MCF 10A (cell line): ENCODE data around the gene RPL36. TPM values are rescaled to one million over a fixed set of nuclear protein-coding genes. Genes with fewer than 3 reads are reported as not detected.
"Not testable (repeated sequence)": the region's sequence is repeated elsewhere in the genome, so short reads cannot be mapped to it uniquely, and the experiment has no call there.

Experiments used
- BruUV-seq: library from RNA; stranded (reverse); fragments of 400-500 nt; replicated peaks from 2 replicates; lab custom pipeline; 2021; lab: Mats Ljungman, UMichigan
- CTCF ChIA-PET: fragments of 300-600 bp; sonication (Branson Sonifier 250); formaldehyde crosslinking; extraction: SDS; loops from one replicate; lab custom pipeline; 2021; ENCODE audit warnings: antibody characterized with exemption, inconsistent platforms; lab: Yijun Ruan, JAX
- POLR2A ChIA-PET: fragments of 300-600, 350-650 bp; sonication (Branson Sonifier 250); formaldehyde crosslinking; extraction: SDS; loops from one replicate; lab custom pipeline; 2020; ENCODE audit warnings: antibody characterized with exemption, inconsistent platforms; lab: Yijun Ruan, JAX
- DNase-seq: peaks from one replicate; pipeline ENCODE4 v3.0.0-alpha.2; 2018; ENCODE audit not compliant: unreplicated experiment
- H3K27ac Mint-ChIP-seq: one replicate; pipeline ENCODE4 v1.8.0; 2022; ENCODE audit warnings: mild to moderate bottlenecking, low read depth, mixed read lengths; ENCODE audit not compliant: unreplicated experiment
- H3K27me3 Mint-ChIP-seq: one replicate; pipeline ENCODE4 v1.8.0; 2022; ENCODE audit warnings: mixed read lengths; ENCODE audit not compliant: insufficient read depth, unreplicated experiment
- H3K36me3 Mint-ChIP-seq: one replicate; pipeline ENCODE4 v1.8.0; 2022; ENCODE audit warnings: mild to moderate bottlenecking, moderate library complexity, mixed read lengths; ENCODE audit not compliant: insufficient read depth, unreplicated experiment
- H3K4me1 Mint-ChIP-seq: one replicate; pipeline ENCODE4 v1.8.0; 2022; ENCODE audit warnings: mixed read lengths; ENCODE audit not compliant: insufficient read depth, unreplicated experiment
- H3K4me3 Mint-ChIP-seq: one replicate; pipeline ENCODE4 v1.8.0; 2022; ENCODE audit warnings: mild to moderate bottlenecking, moderate library complexity, mixed read lengths; ENCODE audit not compliant: unreplicated experiment
- H3K9me3 Mint-ChIP-seq: one replicate; pipeline ENCODE4 v1.8.0; 2022; ENCODE audit warnings: mixed read lengths; ENCODE audit not compliant: unreplicated experiment
- intact Hi-C: fragments of 100-400 bp; cut with micrococcal nuclease; formaldehyde crosslinking; loops from 2 replicates; pipeline ENCODE4 v1.14.1; 2022
- total RNA-seq: library from RNA; stranded (reverse); gene quantifications from 2 replicates; pipeline ENCODE4 v1.2.3, GENCODE V29; 2022
- TF ChIP-seq, protein P1 (sequence below): fragments of 200-600 bp; IDR thresholded peaks from one replicate; pipeline ENCODE4 v1.8.0; 2022; ENCODE audit warnings: antibody characterized with exemption, mild to moderate bottlenecking; ENCODE audit not compliant: unreplicated experiment

Gene RPL36
- total RNA-seq, 1 experiment from 2014 or later: 1,569 TPM

DNA sequence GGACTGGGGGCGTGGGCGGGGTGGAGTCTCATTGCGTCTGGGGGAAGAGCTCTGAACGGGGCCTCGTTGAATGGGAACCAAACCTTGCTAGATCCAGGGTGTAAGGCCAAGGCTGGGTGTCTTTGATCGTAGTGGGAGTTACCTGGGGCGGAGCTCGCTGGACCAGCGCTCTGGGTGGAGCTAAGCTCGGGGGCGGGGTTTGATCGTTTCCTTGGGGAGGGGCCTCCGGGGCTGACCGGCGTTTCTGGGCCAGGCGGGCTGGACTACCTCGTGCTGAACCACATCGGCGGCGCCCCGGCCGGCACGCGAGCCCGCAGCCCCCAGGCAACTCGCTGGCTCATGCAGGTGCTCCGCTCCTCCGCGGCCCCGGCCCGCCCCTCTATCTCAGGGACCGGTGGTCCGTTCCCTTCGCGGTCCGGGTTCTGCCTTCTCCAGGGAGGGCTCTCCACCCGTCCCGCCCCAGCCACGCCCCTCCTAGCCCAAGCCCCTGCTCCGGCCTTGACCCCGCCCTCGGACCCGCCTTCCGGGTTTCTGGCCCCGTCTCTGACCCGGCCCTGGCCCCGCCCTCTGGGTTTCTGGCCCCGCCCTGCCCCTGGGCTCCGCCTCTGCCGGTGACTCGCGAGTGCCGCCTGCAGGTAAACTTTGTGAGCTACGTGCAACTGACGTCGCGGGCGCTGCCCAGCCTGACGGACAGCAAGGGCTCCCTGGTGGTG, 3.3 kb upstream of the RPL36 start:
- CTCF ChIA-PET: interaction anchor here (0.6 to 2.1 kb wide), 15 partner anchors 9 to 1365 kb away, joined by 3 to 8 read pairs (median 3); partner anchors contain the start of genes CATSPERD and LONP1
- Mint-ChIP-seq H3K27ac (no peak overlapping the region), H3K4me1 (peaks cover 13% of the 10 kb centered on the region), H3K4me3 (peak overlapping the region; percentile 73), H3K36me3 (peaks cover 27% of the 10 kb centered on the region), H3K9me3 (no peaks in the 10 kb centered on the region), H3K27me3 (no peaks in the 10 kb centered on the region)
- POLR2A ChIA-PET: interaction anchor here (0.5 to 3.1 kb wide), 7 partner anchors 13 to 904 kb away, joined by 3 to 34 read pairs (median 4); partner anchors contain the start of genes CATSPERD, LONP1, SAFB and SAFB2
- peak; percentile 97 for DNase-seq
- TF ChIP-seq, protein P1, sequence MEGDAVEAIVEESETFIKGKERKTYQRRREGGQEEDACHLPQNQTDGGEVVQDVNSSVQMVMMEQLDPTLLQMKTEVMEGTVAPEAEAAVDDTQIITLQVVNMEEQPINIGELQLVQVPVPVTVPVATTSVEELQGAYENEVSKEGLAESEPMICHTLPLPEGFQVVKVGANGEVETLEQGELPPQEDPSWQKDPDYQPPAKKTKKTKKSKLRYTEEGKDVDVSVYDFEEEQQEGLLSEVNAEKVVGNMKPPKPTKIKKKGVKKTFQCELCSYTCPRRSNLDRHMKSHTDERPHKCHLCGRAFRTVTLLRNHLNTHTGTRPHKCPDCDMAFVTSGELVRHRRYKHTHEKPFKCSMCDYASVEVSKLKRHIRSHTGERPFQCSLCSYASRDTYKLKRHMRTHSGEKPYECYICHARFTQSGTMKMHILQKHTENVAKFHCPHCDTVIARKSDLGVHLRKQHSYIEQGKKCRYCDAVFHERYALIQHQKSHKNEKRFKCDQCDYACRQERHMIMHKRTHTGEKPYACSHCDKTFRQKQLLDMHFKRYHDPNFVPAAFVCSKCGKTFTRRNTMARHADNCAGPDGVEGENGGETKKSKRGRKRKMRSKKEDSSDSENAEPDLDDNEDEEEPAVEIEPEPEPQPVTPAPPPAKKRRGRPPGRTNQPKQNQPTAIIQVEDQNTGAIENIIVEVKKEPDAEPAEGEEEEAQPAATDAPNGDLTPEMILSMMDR: peak; percentile 81
- no TSS peak for BruUV-seq
- intact Hi-C loops: no loop called here

DNA sequence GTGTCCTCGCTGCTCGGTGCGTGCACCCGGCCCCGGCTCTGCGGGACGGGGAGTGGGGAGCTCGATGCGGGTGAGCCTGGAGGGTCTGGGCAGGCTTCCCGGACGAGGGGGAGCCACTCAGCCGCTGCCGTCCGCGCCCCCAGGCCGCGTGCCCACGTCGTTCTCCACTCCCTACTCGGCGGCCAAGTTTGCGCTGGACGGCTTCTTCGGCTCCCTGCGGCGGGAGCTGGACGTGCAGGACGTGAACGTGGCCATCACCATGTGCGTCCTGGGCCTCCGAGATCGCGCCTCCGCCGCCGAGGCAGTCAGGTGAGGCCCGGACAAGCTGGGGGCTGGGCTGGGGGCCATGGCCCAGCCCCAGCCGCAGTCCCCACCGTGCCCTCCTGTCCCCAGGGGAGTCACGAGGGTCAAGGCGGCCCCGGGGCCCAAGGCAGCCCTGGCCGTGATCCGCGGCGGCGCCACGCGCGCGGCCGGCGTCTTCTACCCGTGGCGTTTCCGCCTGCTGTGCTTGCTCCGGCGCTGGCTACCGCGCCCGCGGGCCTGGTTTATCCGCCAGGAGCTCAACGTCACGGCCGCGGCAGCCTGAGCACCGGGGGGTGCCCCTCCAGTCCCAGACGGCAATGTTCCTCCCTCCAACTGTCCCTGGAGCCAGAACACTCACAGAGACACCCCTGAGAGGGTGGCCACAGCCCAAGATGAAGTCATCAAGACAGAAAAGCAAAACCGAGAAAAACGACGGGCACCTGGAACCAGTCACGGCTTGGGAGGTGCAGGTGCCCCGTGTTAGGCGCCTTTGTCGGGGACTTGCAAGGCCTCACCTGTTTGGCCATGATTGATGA, 2.5 kb upstream of the RPL36 start:
- no TSS peak for BruUV-seq
- no peak for DNase-seq
- Mint-ChIP-seq H3K27ac (no peak overlapping the region), H3K4me1 (peaks cover 6% of the 10 kb centered on the region), H3K27me3 (no peaks in the 10 kb centered on the region), H3K36me3 (peaks cover 35% of the 10 kb centered on the region), H3K4me3 (peak overlapping the region; percentile 73), H3K9me3 (no peaks in the 10 kb centered on the region)
- CTCF ChIA-PET: interaction anchor here (0.5 to 2.1 kb wide), 15 partner anchors 10 to 1366 kb away, joined by 3 to 8 read pairs (median 4); partner anchors contain the start of genes CATSPERD and LONP1
- intact Hi-C loops: no loop called here
- TF ChIP-seq, protein P1: no peak
- POLR2A ChIA-PET: interaction anchor here (0.7 to 3.1 kb wide), 4 partner anchors 12 to 905 kb away, joined by 4 to 34 read pairs (median 10); partner anchors contain the start of genes CATSPERD, LONP1, SAFB and SAFB2

DNA sequence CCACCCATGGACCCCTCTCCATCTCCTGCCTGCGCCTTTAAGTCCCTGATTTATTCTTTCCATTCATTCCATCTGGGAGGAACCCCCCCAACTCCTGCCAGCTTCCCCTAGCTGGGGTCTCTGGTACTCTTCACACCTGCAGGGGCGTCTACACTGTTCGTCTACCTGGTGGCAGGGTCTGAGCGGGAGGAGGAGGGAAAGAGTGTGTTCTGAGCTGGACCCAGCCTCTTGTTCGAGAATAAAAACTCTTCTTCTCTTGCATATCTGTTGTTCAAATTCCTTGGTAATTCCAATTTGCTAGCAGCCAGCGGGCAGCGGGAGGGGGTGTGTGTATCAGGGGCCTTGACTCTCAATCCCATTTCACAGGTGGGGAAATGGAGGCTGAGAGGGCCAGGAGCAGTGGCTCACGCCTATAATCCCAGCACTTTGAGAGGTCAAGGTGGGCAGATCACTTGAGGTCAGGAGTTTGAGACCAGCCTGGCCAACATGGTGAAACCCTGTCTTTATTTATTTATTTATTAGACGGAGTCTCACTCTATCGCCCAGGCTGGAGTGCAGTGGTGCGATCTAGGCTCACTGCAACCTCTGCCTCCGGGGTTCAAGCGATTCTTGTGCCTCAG, 1.7 kb upstream of the RPL36 start:
- H3K9me3 Mint-ChIP-seq, H3K27ac Mint-ChIP-seq, DNase-seq, BruUV-seq, H3K4me1 Mint-ChIP-seq, H3K27me3 Mint-ChIP-seq, intact Hi-C loops, H3K4me3 Mint-ChIP-seq: not testable (repeated sequence)
- CTCF ChIA-PET: interaction anchor here (0.6 to 4.0 kb wide), 6 partner anchors 11 to 716 kb away, joined by 3 to 43 read pairs (median 4); partner anchors contain the start of genes CATSPERD and LONP1
- POLR2A ChIA-PET: interaction anchor here (0.9 to 3.8 kb wide), 3 partner anchors 9 to 31 kb away, joined by 4 to 119 read pairs (median 34); partner anchors contain the start of genes CATSPERD and LONP1
- peaks cover 43% of the 10 kb centered on the region for H3K36me3 Mint-ChIP-seq
